Testis (tissue), 2 donors: ENCODE results near the gene ANKS1B.

Experiments used
- CTCF ChIP-seq, 3 experiments: fragments of 450-650 bp in 2 of 3; fragments of 200-600 bp in 1 of 3; sonication (generic) in 1 of 3; IDR thresholded peaks; one replicate each; pipeline ENCODE4 v1.5.1; 2016 to 2019; ENCODE audit warnings: antibody characterized with exemption in 3 of 3, mild to moderate bottlenecking in 2 of 3, moderate library complexity in 1 of 3
- POLR2A ChIP-seq: fragments of 450-650 bp; IDR thresholded peaks from one replicate; pipeline ENCODE4 v1.6.1; 2017; ENCODE audit warnings: antibody characterized with exemption, mild to moderate bottlenecking, moderate library complexity

- TF ChIP-seq POLR2A (no peak), CTCF (IDR thresholded peaks at IDR 0.05) (no peak)
Measured at GRCh38 chr12:98758331-98758730, 1226.4 kb downstream of the ANKS1B start.
